GM19023 (cell line): Measurements from ENCODE around the gene TRABD2B.

Experiments
- ATAC-seq: cut with Tn5 transposase; IDR thresholded peaks from one replicate; pipeline ENCODE4 v1.9.1; 2021; ENCODE audit warnings: mild to moderate bottlenecking, moderate library complexity; ENCODE audit not compliant: unreplicated experiment

TRABD2B gene

DNA sequence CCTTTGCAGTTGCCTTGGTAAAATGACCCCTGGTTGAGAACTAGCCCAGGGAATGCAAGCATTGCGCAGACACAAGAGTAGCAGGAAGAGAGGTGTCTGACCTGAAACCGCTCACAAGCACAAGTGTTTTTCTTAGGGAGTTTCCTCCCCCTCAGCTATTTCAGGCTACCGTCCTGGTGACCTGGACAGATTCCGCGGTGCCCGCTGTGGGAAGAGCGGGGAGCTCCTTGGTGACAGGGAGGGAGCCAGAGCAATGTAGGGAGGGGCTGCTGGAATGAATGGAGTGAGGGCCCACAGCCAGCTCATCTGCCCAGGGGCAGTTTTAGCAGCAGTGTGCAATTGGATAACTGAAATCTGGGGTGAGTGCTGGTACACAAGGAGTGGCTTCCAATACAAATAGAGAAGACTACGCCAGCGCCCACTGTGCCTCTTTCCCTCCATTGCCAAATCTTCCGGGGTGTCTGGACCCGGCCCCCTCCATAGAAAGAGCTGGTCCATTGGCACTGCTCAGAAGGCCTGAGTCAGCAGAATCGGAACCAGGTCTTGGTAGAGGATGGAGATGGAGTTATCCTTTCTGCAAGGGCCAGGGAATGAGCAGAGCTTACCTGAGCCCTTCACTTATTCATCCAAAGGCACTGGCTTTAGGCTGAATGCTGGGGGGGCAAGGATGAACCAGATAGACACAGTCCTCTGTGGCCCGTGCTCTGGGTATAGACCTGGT lies 82.8 kb downstream of the TRABD2B start:
- ATAC-seq, result no peak

DNA sequence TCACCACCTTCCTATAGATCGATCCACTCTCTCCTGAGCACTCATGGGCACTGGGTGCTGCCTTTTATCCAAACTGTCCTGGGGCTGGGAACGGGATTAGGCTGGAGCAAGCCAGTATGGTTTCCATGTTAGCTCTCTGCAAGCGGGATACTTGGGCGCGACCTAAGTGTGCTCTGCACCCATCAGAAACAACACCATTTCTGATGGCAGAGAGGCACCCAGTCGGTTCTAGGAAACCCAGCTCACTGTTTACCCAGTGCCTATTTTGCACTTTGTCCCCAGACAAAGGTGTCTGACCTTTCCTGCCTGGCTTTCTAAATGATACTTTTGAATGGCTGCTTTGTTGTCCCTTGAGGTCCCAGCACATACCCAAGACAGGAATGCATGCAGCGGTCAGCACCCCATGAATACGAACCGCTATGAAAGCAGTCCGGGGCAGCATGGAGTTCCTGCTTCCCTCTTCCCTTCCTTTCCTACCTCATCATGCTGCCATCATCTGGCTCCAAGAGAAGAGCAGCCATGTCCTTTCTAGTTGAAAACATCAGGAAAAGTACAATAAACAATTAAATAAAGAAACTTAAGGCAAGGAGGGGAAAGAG lies 83.9 kb downstream of the TRABD2B start:
- no peak for ATAC-seq

- ATAC-seq, result no peak
These were observed 84.4 kb downstream of the TRABD2B start for GRCh38 chr1:47912756-47913155.

- ATAC-seq, result no peak
These were observed 85.3 kb downstream of the TRABD2B start for GRCh38 chr1:47911892-47912291.

- no peak for ATAC-seq
These were observed 85.8 kb downstream of the TRABD2B start for GRCh38 chr1:47911424-47911823.

DNA sequence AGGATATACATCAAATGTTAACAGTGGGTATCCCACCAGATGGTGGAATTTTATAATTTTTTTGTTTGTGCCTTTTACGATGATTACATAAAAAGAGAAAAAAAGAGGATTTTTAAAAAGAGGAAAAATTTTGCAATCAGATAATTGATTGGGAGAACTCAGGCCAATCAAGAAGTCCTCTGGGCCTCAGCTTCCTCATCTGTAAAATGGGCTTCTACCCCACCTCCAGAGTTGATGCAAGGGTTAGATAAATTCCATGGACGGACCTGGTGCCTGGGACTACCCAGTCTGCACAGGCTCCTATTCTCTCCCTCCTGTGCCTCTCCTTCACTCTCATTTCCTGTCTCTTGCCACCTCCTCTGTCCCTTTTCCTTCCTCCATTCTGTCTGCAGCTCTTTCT lies 88.9 kb downstream of the TRABD2B start:
- ATAC-seq, result no peak

DNA sequence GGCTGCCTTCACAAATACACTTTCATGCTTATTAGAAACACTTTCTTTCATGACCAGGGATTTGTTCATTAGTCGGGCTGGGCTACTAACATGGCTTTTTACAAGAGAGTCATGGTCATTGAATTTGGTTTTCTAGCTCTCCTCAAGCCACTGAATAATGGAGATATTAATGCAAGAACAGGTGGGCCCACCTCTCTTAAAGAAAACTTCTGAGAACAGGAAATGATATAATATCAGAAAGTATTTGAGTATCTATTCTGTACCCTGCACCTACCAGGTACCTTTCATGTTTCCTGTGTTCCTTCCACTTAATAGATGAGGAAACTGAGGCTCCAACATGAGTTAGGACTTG lies 90.0 kb downstream of the TRABD2B start:
- ATAC-seq, result no peak

GRCh38 chr1:47906527-47907176 lies 90.5 kb downstream of the TRABD2B start:
- no peak for ATAC-seq

- no peak for ATAC-seq
These were observed 91.2 kb downstream of the TRABD2B start for GRCh38 chr1:47906009-47906432.

GRCh38 chr1:47903723-47904122 lies 93.5 kb downstream of the TRABD2B start:
- no peak for ATAC-seq

GRCh38 chr1:47901001-47901575 lies 96.1 kb downstream of the TRABD2B start:
- no peak for ATAC-seq

- ATAC-seq, result no peak
These were observed 98.9 kb downstream of the TRABD2B start for GRCh38 chr1:47898133-47898845.

GRCh38 chr1:47895279-47896125 lies 101.7 kb downstream of the TRABD2B start:
- ATAC-seq, result no peak

- no peak for ATAC-seq
These were observed 102.5 kb downstream of the TRABD2B start for GRCh38 chr1:47894410-47895278.

DNA sequence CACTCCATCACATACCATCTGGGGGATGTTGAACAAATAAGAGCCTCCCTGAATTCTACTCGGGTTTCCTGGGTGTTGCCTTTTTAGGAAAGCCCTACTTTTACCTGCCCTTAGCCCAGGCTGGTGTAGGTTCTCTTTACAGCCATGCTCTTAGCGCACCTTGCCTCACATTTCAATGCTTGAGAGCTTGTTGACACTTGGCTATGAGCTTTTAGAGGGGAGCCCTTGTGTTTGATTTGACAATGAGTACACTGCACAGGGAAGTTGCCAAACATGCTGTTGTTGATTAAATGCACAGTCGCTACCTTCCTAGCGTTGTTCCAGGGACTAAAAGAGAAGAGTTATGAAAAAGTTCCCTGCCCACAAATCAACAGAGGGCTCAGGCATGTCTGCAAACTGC lies 103.8 kb downstream of the TRABD2B start:
- ATAC-seq, result no peak

GRCh38 chr1:47890779-47891178 lies 106.4 kb downstream of the TRABD2B start:
- ATAC-seq, result no peak

DNA sequence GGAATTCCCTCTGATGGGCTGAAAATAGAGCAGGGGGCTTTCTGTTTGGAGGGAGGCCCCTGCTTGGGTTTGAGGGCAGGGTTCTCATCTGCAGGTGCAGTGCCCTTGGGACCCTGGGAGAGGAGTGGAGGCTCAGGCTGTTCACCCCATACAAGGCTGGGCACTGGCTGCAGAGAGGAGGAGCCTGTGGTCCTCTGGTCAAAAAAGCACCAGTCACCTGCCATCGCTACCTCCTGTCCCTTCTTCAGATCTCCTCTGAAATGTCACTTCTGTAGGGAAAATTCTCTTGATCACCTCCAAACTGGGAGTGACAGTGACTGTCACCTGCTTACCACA lies 108.9 kb downstream of the TRABD2B start:
- ATAC-seq, result no peak

GRCh38 chr1:47887475-47888293 lies 109.5 kb downstream of the TRABD2B start:
- no peak for ATAC-seq

DNA sequence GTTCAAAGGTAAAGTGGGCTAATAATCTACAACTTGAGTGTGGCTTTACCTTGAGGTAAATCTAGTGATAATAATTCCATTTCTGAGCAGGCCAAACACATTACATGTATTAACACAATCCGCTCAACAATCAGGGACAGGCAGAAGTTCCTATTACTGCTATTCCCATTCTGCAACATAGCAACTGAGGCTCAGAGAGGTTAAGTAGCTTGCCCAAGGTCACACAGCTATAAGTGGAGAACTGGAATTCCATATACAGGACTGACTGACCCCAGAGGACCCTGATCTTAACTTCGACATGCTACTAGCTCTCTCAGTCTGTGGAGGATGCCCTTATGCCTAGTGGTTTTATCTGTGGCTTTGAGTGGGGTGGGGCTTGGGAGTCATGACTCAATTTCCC lies 110.1 kb downstream of the TRABD2B start:
- ATAC-seq, result no peak
